ENCODE measurements around the gene ATOH8. TPM values are rescaled to one million over a fixed set of nuclear protein-coding genes. Genes with fewer than 3 reads are reported as not detected.

Gene ATOH8
- total RNA-seq, 1 experiment from 2014 or later, result 0.81 TPM

DNA sequence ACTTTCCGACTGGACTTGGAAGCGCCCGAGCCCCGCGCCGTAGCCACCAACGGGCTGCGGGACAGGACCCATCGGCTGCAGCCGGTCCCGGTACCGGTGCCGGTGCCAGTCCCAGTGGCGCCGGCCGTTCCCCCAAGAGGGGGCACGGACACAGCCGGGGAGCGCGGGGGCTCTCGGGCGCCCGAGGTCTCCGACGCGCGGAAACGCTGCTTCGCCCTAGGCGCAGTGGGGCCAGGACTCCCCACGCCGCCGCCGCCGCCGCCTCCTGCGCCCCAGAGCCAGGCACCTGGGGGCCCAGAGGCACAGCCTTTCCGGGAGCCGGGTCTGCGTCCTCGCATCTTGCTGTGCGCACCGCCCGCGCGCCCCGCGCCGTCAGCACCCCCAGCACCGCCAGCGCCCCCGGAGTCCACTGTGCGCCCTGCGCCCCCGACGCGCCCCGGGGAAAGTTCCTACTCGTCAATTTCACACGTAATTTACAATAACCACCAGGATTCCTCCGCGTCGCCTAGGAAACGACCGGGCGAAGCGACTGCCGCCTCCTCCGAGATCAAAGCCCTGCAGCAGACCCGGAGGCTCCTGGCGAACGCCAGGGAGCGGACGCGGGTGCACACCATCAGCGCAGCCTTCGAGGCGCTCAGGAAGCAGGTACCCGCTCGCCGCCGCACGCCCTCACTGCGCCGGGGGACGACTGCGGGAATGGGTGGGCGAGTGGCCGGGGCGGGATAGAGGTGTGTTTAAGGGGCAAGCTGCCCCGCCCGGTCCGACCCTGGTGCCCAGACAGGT, 713 bp downstream of the ATOH8 start:
- peak overlapping the region; percentile 90 for H3K4me3 Mint-ChIP-seq
- ChIA-PET CTCF (interaction anchor here (0.6 to 6.2 kb wide), 10 partner anchors 9 to 119 kb away, joined by 3 to 126 read pairs (median 10); no protein-coding TSS in a partner anchor), POLR2A (interaction anchor here (0.8 to 1.0 kb wide), 2 partner anchors 10 to 18 kb away, joined by 3 read pairs; no protein-coding TSS in a partner anchor)
- H3K27ac Mint-ChIP-seq, result no peak overlapping the region
- H3K27me3 Mint-ChIP-seq (ENCODE audit: low read depth), result peaks cover 78% of the 10 kb centered on the region
- DNase-seq (ENCODE audit: low spot score) (peak; percentile 68), ATAC-seq (peak; percentile 33)
- no peak for TF ChIP-seq MYBL2 (CRISPR knock-in tag; IDR thresholded peaks at IDR 0.05)
- TF ChIP-seq FOXP1 (CRISPR knock-in tag; IDR thresholded peaks at IDR 0.05; ENCODE audit: borderline replicate concordance), result no peak
- no peak for TF ChIP-seq ZNF121 (CRISPR knock-in tag; IDR thresholded peaks at IDR 0.05)
- TF ChIP-seq, protein P1, sequence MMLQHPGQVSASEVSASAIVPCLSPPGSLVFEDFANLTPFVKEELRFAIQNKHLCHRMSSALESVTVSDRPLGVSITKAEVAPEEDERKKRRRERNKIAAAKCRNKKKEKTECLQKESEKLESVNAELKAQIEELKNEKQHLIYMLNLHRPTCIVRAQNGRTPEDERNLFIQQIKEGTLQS (CRISPR knock-in tag; conservative IDR thresholded peaks at IDR 0.05), result no peak
- TF ChIP-seq, protein P2, sequence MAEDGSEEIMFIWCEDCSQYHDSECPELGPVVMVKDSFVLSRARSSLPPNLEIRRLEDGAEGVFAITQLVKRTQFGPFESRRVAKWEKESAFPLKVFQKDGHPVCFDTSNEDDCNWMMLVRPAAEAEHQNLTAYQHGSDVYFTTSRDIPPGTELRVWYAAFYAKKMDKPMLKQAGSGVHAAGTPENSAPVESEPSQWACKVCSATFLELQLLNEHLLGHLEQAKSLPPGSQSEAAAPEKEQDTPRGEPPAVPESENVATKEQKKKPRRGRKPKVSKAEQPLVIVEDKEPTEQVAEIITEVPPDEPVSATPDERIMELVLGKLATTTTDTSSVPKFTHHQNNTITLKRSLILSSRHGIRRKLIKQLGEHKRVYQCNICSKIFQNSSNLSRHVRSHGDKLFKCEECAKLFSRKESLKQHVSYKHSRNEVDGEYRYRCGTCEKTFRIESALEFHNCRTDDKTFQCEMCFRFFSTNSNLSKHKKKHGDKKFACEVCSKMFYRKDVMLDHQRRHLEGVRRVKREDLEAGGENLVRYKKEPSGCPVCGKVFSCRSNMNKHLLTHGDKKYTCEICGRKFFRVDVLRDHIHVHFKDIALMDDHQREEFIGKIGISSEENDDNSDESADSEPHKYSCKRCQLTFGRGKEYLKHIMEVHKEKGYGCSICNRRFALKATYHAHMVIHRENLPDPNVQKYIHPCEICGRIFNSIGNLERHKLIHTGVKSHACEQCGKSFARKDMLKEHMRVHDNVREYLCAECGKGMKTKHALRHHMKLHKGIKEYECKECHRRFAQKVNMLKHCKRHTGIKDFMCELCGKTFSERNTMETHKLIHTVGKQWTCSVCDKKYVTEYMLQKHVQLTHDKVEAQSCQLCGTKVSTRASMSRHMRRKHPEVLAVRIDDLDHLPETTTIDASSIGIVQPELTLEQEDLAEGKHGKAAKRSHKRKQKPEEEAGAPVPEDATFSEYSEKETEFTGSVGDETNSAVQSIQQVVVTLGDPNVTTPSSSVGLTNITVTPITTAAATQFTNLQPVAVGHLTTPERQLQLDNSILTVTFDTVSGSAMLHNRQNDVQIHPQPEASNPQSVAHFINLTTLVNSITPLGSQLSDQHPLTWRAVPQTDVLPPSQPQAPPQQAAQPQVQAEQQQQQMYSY (CRISPR knock-in tag; IDR thresholded peaks at IDR 0.05), result no peak
- TF ChIP-seq IRF2 (CRISPR knock-in tag; IDR thresholded peaks at IDR 0.05; ENCODE audit: borderline replicate concordance, low read depth), result no peak
- 0 out of 2 replicates have a peak, but pooled peaks have one; percentile 0 for TF ChIP-seq ZNF219 (CRISPR knock-in tag; IDR thresholded peaks at IDR 0.05; ENCODE audit: borderline replicate concordance)
- TF ChIP-seq, protein P3, sequence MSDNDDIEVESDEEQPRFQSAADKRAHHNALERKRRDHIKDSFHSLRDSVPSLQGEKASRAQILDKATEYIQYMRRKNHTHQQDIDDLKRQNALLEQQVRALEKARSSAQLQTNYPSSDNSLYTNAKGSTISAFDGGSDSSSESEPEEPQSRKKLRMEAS (CRISPR knock-in tag; IDR thresholded peaks at IDR 0.05), result peak; percentile 55; the same call in 1 of the 2 replicates
- TF ChIP-seq, protein P4, sequence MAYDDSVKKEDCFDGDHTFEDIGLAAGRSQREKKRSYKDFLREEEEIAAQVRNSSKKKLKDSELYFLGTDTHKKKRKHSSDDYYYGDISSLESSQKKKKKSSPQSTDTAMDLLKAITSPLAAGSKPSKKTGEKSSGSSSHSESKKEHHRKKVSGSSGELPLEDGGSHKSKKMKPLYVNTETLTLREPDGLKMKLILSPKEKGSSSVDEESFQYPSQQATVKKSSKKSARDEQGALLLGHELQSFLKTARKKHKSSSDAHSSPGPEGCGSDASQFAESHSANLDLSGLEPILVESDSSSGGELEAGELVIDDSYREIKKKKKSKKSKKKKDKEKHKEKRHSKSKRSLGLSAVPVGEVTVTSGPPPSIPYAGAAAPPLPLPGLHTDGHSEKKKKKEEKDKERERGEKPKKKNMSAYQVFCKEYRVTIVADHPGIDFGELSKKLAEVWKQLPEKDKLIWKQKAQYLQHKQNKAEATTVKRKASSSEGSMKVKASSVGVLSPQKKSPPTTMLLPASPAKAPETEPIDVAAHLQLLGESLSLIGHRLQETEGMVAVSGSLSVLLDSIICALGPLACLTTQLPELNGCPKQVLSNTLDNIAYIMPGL (CRISPR knock-in tag; IDR thresholded peaks at IDR 0.05), result 0 out of 2 replicates have a peak, but pooled peaks have one; percentile 22
- TF ChIP-seq SOX15 (CRISPR knock-in tag; IDR thresholded peaks at IDR 0.05), result no peak
- H3K36me3 Mint-ChIP-seq, result no peaks in the 10 kb centered on the region
- peaks cover 8% of the 10 kb centered on the region for H3K4me1 Mint-ChIP-seq
- no peaks in the 10 kb centered on the region for H3K9me3 Mint-ChIP-seq

DNA sequence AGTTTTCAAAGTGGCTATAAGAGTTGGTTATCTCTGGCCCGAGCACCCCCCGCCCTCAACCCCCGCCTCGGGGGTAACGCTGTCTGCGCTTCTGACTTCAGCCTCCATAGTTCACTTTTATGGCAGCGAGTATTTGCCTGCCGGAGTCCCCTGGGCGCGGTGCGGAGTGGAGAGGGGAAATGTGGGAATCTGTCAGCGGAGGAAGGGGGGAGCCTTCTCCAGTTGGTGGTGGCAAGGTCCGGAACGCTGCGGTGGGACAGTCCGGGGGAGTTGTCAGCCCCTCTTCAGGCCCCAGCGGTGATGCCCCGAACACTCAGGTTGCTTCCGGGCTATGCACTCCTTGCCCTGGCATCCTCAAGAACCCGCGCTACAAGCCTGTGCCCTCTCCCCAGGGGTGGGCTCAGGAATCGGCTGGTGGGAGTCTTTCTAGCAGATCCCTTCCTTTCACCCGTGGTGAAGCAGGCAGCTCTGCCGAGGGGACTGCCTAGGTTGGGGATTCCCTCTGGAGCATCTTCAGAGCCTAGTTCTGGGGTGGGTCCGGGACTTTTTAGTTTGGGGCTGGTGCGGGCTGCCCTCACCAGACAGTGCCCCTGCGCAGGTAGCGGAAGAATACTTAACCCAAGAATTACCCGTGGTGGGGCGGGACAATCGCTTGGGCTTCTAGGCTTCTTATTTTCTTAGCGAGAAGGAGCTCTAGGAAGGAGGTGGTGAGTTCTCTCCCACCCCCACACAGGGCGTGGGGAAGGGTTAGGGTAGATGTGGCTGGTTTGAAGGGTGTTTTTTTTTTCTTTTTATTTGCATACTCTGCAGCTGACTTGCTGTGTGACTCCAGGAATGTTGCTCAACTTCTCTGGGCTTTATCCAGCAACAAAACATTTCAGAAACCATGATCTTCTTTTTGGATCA, 1.6 kb downstream of the ATOH8 start:
- no peaks in the 10 kb centered on the region for H3K9me3 Mint-ChIP-seq
- ATAC-seq (no peak; the same call in 1 of the 2 replicates), DNase-seq (ENCODE audit: low spot score) (no peak)
- ChIA-PET CTCF (interaction anchor here (0.7 to 1.3 kb wide), 2 partner anchors 14 to 26 kb away, joined by 5 read pairs; no protein-coding TSS in a partner anchor), POLR2A (interaction anchor here (0.8 kb wide), 1 partner anchor 17 kb away, joined by 3 read pairs; no protein-coding TSS in a partner anchor)
- H3K36me3 Mint-ChIP-seq, result no peaks in the 10 kb centered on the region
- peak overlapping the region; percentile 90 for H3K4me3 Mint-ChIP-seq
- H3K27ac Mint-ChIP-seq, result no peak overlapping the region
- peaks cover 8% of the 10 kb centered on the region for H3K4me1 Mint-ChIP-seq
- peaks cover 73% of the 10 kb centered on the region for H3K27me3 Mint-ChIP-seq (ENCODE audit: low read depth)
- no peak for TF ChIP-seq TCF7 (CRISPR knock-in tag; IDR thresholded peaks at IDR 0.05; ENCODE audit: low read depth)
- TF ChIP-seq, protein P5, sequence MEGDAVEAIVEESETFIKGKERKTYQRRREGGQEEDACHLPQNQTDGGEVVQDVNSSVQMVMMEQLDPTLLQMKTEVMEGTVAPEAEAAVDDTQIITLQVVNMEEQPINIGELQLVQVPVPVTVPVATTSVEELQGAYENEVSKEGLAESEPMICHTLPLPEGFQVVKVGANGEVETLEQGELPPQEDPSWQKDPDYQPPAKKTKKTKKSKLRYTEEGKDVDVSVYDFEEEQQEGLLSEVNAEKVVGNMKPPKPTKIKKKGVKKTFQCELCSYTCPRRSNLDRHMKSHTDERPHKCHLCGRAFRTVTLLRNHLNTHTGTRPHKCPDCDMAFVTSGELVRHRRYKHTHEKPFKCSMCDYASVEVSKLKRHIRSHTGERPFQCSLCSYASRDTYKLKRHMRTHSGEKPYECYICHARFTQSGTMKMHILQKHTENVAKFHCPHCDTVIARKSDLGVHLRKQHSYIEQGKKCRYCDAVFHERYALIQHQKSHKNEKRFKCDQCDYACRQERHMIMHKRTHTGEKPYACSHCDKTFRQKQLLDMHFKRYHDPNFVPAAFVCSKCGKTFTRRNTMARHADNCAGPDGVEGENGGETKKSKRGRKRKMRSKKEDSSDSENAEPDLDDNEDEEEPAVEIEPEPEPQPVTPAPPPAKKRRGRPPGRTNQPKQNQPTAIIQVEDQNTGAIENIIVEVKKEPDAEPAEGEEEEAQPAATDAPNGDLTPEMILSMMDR (IDR thresholded peaks at IDR 0.05), result no peak
- no peak for TF ChIP-seq NFATC4 (CRISPR knock-in tag; IDR thresholded peaks at IDR 0.05)
- TF ChIP-seq, protein P6, sequence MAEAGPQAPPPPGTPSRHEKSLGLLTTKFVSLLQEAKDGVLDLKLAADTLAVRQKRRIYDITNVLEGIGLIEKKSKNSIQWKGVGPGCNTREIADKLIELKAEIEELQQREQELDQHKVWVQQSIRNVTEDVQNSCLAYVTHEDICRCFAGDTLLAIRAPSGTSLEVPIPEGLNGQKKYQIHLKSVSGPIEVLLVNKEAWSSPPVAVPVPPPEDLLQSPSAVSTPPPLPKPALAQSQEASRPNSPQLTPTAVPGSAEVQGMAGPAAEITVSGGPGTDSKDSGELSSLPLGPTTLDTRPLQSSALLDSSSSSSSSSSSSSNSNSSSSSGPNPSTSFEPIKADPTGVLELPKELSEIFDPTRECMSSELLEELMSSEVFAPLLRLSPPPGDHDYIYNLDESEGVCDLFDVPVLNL (CRISPR knock-in tag; IDR thresholded peaks at IDR 0.05; ENCODE audit: borderline replicate concordance, low read depth), result no peak
- TF ChIP-seq HMGA2 (CRISPR knock-in tag; IDR thresholded peaks at IDR 0.05), result no peak
- TF ChIP-seq, protein P7, sequence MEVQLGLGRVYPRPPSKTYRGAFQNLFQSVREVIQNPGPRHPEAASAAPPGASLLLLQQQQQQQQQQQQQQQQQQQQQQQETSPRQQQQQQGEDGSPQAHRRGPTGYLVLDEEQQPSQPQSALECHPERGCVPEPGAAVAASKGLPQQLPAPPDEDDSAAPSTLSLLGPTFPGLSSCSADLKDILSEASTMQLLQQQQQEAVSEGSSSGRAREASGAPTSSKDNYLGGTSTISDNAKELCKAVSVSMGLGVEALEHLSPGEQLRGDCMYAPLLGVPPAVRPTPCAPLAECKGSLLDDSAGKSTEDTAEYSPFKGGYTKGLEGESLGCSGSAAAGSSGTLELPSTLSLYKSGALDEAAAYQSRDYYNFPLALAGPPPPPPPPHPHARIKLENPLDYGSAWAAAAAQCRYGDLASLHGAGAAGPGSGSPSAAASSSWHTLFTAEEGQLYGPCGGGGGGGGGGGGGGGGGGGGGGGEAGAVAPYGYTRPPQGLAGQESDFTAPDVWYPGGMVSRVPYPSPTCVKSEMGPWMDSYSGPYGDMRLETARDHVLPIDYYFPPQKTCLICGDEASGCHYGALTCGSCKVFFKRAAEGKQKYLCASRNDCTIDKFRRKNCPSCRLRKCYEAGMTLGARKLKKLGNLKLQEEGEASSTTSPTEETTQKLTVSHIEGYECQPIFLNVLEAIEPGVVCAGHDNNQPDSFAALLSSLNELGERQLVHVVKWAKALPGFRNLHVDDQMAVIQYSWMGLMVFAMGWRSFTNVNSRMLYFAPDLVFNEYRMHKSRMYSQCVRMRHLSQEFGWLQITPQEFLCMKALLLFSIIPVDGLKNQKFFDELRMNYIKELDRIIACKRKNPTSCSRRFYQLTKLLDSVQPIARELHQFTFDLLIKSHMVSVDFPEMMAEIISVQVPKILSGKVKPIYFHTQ (CRISPR knock-in tag; IDR thresholded peaks at IDR 0.05), result no peak
- no peak for TF ChIP-seq KAT7 (CRISPR knock-in tag; IDR thresholded peaks at IDR 0.05; ENCODE audit: borderline replicate concordance)
